SK-N-SH (cell line): Measurements from ENCODE around the gene GUK1. TPM values are rescaled to one million over a fixed set of nuclear protein-coding genes. Genes with fewer than 3 reads are reported as not detected.

Experiments
- CTCF ChIA-PET: fragments of 300-600, 350-600 bp; formaldehyde crosslinking; extraction: SDS; loops from one replicate; lab custom pipeline; 2021; lab: Yijun Ruan, JAX
- POLR2A ChIA-PET: fragments of 350-600 bp; sonication (Branson Sonifier 250); formaldehyde crosslinking; extraction: SDS; loops from one replicate; lab custom pipeline; 2020; ENCODE audit warnings: antibody characterized with exemption, inconsistent platforms; lab: Yijun Ruan, JAX
- DNase-seq: peaks from one replicate; pipeline ENCODE4 v3.0.0; 2012
- H2AFZ ChIP-seq: fragments of 200-600 bp; sonication (generic); 2 replicates; pipeline ENCODE4 v1.8.1; 2016; ENCODE audit warnings: antibody characterized with exemption, mild to moderate bottlenecking, low read depth
- H3F3A ChIP-seq: fragments of 200-600 bp; sonication (generic); replicated peaks from 2 replicates; pipeline ENCODE3; 2016; ENCODE audit warnings: antibody characterized with exemption, mild to moderate bottlenecking; ENCODE audit not compliant: insufficient read depth
- H3K27ac ChIP-seq, 2 experiments: fragments of 200-500 bp in 1 of 2; fragments of 200-600 bp in 1 of 2; sonication (Bioruptor generic) in 1 of 2; sonication (generic), shearing (Covaris generic) in 1 of 2; 2 replicates each; pipeline versions ENCODE4 v1.5.1 to v1.6.1; 2014 to 2016; ENCODE audit warnings: low read depth in 2 of 2, inconsistent platforms in 1 of 2, low read length in 1 of 2, mild to moderate bottlenecking in 1 of 2, mixed read lengths in 1 of 2
- H3K27me3 ChIP-seq: fragments of 200-600 bp; sonication (generic), shearing (Covaris generic); 2 replicates; pipeline ENCODE4 v1.6.1; 2016; ENCODE audit warnings: mixed run types; ENCODE audit not compliant: insufficient read depth
- H3K36me3 ChIP-seq, 2 experiments: fragments of 200-500 bp in 1 of 2; fragments of 200-600 bp in 1 of 2; sonication (Bioruptor generic) in 1 of 2; sonication (generic) in 1 of 2; replicated peaks in 1 of 2; 2 replicates each; pipeline versions ENCODE3 to v1.5.1; 2014 to 2016; ENCODE audit warnings: low read length in 1 of 2, mild to moderate bottlenecking in 1 of 2; ENCODE audit not compliant: insufficient read depth in 2 of 2, control insufficient read depth in 1 of 2
- H3K4me1 ChIP-seq, 2 experiments: fragments of 200-500 bp in 1 of 2; fragments of 200-600 bp in 1 of 2; sonication (Bioruptor generic) in 1 of 2; sonication (generic), shearing (Covaris generic) in 1 of 2; 2 replicates each; pipeline versions ENCODE4 v1.5.1 to v1.6.1; 2014 to 2016; ENCODE audit warnings: low read depth in 1 of 2, low read length in 1 of 2, mixed run types in 1 of 2; ENCODE audit not compliant: insufficient read depth in 2 of 2, control insufficient read depth in 1 of 2
- H3K4me2 ChIP-seq: fragments of 200-600 bp; sonication (generic), shearing (Covaris generic); 2 replicates; pipeline ENCODE4 v1.6.1; 2017; ENCODE audit warnings: mixed run types
- H3K4me3 ChIP-seq, 2 experiments: fragments of 200-500 bp in 1 of 2; fragments of 200-600 bp in 1 of 2; sonication (Bioruptor generic) in 1 of 2; sonication (generic), shearing (Covaris generic) in 1 of 2; 2 replicates each; pipeline versions ENCODE4 v1.5.1 to v1.8.1; 2014 to 2016; ENCODE audit warnings: low read depth in 2 of 2, inconsistent platforms in 1 of 2, low read length in 1 of 2, mild to moderate bottlenecking in 1 of 2, mixed read lengths in 1 of 2, moderate library complexity in 1 of 2
- H3K79me2 ChIP-seq: fragments of 200-600 bp; sonication (generic); 2 replicates; pipeline ENCODE4 v1.8.1; 2017; ENCODE audit warnings: mild to moderate bottlenecking; ENCODE audit not compliant: insufficient read depth
- H3K9ac ChIP-seq: fragments of 200-600 bp; sonication (generic); 2 replicates; pipeline ENCODE4 v1.6.1; 2017; ENCODE audit warnings: mixed run types
- H3K9me2 ChIP-seq: fragments of 200-600 bp; sonication (generic); 2 replicates; pipeline ENCODE4 v1.6.1; 2017; ENCODE audit warnings: mixed run types
- H3K9me3 ChIP-seq: fragments of 200-600 bp; sonication (generic); 2 replicates; pipeline ENCODE4 v1.6.1; 2017; ENCODE audit warnings: mixed run types, mild to moderate bottlenecking, moderate library complexity
- H4K20me1 ChIP-seq: fragments of 200-600 bp; sonication (generic); 2 replicates; pipeline ENCODE4 v1.6.1; 2017; ENCODE audit warnings: mild to moderate bottlenecking, mixed run types; ENCODE audit not compliant: insufficient read depth
- CHD2 ChIP-seq: fragments of 150-350 bp; IDR thresholded peaks from 2 replicates; pipeline ENCODE4 v1.6.1; 2018; ENCODE audit warnings: low read length; ENCODE audit not compliant: partially characterized antibody
- ELF1 ChIP-seq: IDR thresholded peaks from 2 replicates; pipeline ENCODE4 v1.4.0; 2012
- EP300 ChIP-seq, 2 experiments: IDR thresholded peaks; 2 replicates each; pipeline versions ENCODE4 v1.4.0 to v1.6.1; 2012; ENCODE audit warnings: borderline replicate concordance in 1 of 2, low read depth in 1 of 2, low read length in 1 of 2
- EZH2phosphoT487 ChIP-seq: fragments of 200-600 bp; sonication (generic); IDR thresholded peaks from 2 replicates; pipeline ENCODE4 v1.6.1; 2017; ENCODE audit warnings: low read depth, mixed run types, mild to moderate bottlenecking, antibody characterized with exemption, moderate library complexity, borderline replicate concordance
- FOXM1 ChIP-seq: IDR thresholded peaks from 2 replicates; pipeline ENCODE4 v1.4.0; 2012; ENCODE audit warnings: low read depth, mild to moderate bottlenecking
- GATA2 ChIP-seq: sonication (generic); formaldehyde crosslinking; IDR thresholded peaks from 2 replicates; pipeline ENCODE4 v1.5.0; 2020; ENCODE audit warnings: mild to moderate bottlenecking, missing genetic modification reagents
- MEF2A ChIP-seq: IDR thresholded peaks from 2 replicates; pipeline ENCODE4 v1.4.0; 2012; ENCODE audit warnings: low read depth, borderline replicate concordance
- MXI1 ChIP-seq: IDR thresholded peaks from 2 replicates; pipeline ENCODE4 v1.6.1; 2012; ENCODE audit warnings: mild to moderate bottlenecking, low read depth, low read length, improper control_type of control experiment
- PBX3 ChIP-seq: IDR thresholded peaks from 2 replicates; pipeline ENCODE4; 2012
- RCOR1 ChIP-seq: fragments of 150-350 bp; IDR thresholded peaks from 2 replicates; pipeline ENCODE4 v1.6.1; 2017; ENCODE audit warnings: antibody characterized with exemption, low read length
- RFX5 ChIP-seq: IDR thresholded peaks from 2 replicates; pipeline ENCODE4 v1.6.1; 2012; ENCODE audit warnings: mild to moderate bottlenecking, improper control_type of control experiment, low read length
- RXRA ChIP-seq: IDR thresholded peaks from 2 replicates; pipeline ENCODE4 v1.4.0; 2012; ENCODE audit warnings: low read depth, mild to moderate bottlenecking, borderline replicate concordance
- SIN3A ChIP-seq: IDR thresholded peaks from 2 replicates; pipeline ENCODE4 v1.6.1; 2012; ENCODE audit warnings: low read depth, mild to moderate bottlenecking, low read length, moderate library complexity, borderline replicate concordance
- TAF1 ChIP-seq: IDR thresholded peaks from 2 replicates; pipeline ENCODE4 v1.6.1; 2012; ENCODE audit warnings: low read depth, mild to moderate bottlenecking, low read length, moderate library complexity, borderline replicate concordance
- USF1 ChIP-seq: IDR thresholded peaks from 2 replicates; pipeline ENCODE4 v1.4.0; 2012; ENCODE audit warnings: low read depth, borderline replicate concordance
- USF2 ChIP-seq: fragments of 150-350 bp; IDR thresholded peaks from 2 replicates; pipeline ENCODE4 v1.6.1; 2017; ENCODE audit warnings: antibody characterized with exemption, low read length, low read depth, borderline replicate concordance
- YY1 ChIP-seq: IDR thresholded peaks from 2 replicates; pipeline ENCODE4 v1.4.0; 2012; ENCODE audit warnings: low read depth, mild to moderate bottlenecking
- ZBTB33 ChIP-seq: IDR thresholded peaks from 2 replicates; pipeline ENCODE4 v1.4.0; 2012; ENCODE audit warnings: low read depth, borderline replicate concordance
- WGBS: methylation state at CpG from one replicate; pipeline ENCODE4 v1.1.6; 2017; ENCODE audit warnings: low lambda C conversion rate; 5-methylcytosine and 5-hydroxymethylcytosine counted together
- polyA plus RNA-seq, 3 experiments: library from polyadenylated mRNA; depleted of rRNA; stranded (reverse); fragments of >200 nt; gene quantifications; 2 replicates each; pipeline ENCODE4 v1.2.3, GENCODE V29; 2012

The GUK1 gene
- polyA plus RNA-seq, 1 of the 3 experiments (the other 2 are of a cell fraction): 742 TPM

- H3K4me3 ChIP-seq: no peak overlapping the region
- H3K27me3 ChIP-seq: no peaks in the 10 kb centered on the region
- ChIA-PET POLR2A (interaction anchor here (0.6 kb wide), 1 partner anchor 12 kb away, joined by 4 read pairs; no protein-coding TSS in a partner anchor), CTCF (no interaction called here)
- peak; percentile 8 for DNase-seq
- TF ChIP-seq PBX3 (no peak), USF1 (no peak), USF2 (no peak), SIN3A (no peak), CHD2 (no peak), RFX5 (no peak)
- WGBS: 72% methylated on average over 4 of the region's 4 CpGs
- H4K20me1 ChIP-seq: peaks cover 100% of the 10 kb centered on the region
- peaks cover 100% of the 10 kb centered on the region for H3K79me2 ChIP-seq
- H3K27ac ChIP-seq: no peak overlapping the region
- no peaks in the 10 kb centered on the region for H3K9me3 ChIP-seq
- H3K4me1 ChIP-seq: no peaks in the 10 kb centered on the region; a peak in 2 of 4 replicates
- H3K9ac ChIP-seq: no peak overlapping the region
- H2AFZ ChIP-seq: no peak overlapping the region
- H3F3A ChIP-seq: peaks cover 16% of the 10 kb centered on the region
- no peak overlapping the region for H3K4me2 ChIP-seq
- no peaks in the 10 kb centered on the region for H3K9me2 ChIP-seq
- H3K36me3 ChIP-seq: peaks cover 52 to 57% of the 10 kb centered on the region in 2 experiments
Observed at GRCh38 chr1:228095161-228095560, 44.9 kb upstream of the GUK1 start.

- peak; percentile 2 for DNase-seq
- ChIA-PET CTCF (no interaction called here), POLR2A (no interaction called here)
- Histone ChIP-seq H3K9me2 (no peaks in the 10 kb centered on the region), H3K36me3 (peaks cover 55 to 62% of the 10 kb centered on the region in 2 experiments), H2AFZ (no peak overlapping the region), H3K4me1 (no peaks in the 10 kb centered on the region; a peak in 1 of 4 replicates), H3F3A (peaks cover 24% of the 10 kb centered on the region), H4K20me1 (peaks cover 100% of the 10 kb centered on the region), H3K79me2 (peaks cover 99% of the 10 kb centered on the region), H3K27me3 (no peaks in the 10 kb centered on the region), H3K4me3 (no peak overlapping the region), H3K4me2 (no peak overlapping the region), H3K27ac (no peak overlapping the region), H3K9ac (no peak overlapping the region), H3K9me3 (no peaks in the 10 kb centered on the region)
- TF ChIP-seq RXRA (no peak), YY1 (no peak), EZH2phosphoT487 (no peak), EP300 (IDR thresholded peaks at IDR 0.05; ENCODE audit: borderline replicate concordance in 1 of 2, low read depth in 1 of 2, low read length in 1 of 2) (no peak), MXI1 (no peak), ELF1 (no peak), GATA2 (CRISPR knock-in tag) (no peak), MEF2A (no peak), FOXM1 (no peak), TAF1 (no peak), RCOR1 (no peak), ZBTB33 (no peak)
- WGBS: 100% methylated on average over 5 of the region's 8 CpGs
Observed at GRCh38 chr1:228095938-228096337, 44.1 kb upstream of the GUK1 start.
